Mucosa of stomach (tissue), 1 donor: ENCODE data around the gene PCGF1.
A peak's percentile ranks its signal among the peaks of the same experiment; 100 is the strongest.
"Not testable (repeated sequence)": the region's sequence is repeated elsewhere in the genome, so short reads cannot be mapped to it uniquely, and the experiment has no call there.

ENCODE experiments used
- H3K27me3 ChIP-seq: one replicate; pipeline ENCODE4 v1.7.0; 2013; ENCODE audit warnings: mild to moderate bottlenecking, low read length; ENCODE audit not compliant: control insufficient read depth, insufficient read depth
- H3K36me3 ChIP-seq: one replicate; pipeline ENCODE4 v1.7.0; 2013; ENCODE audit warnings: low read length; ENCODE audit not compliant: control insufficient read depth, insufficient read depth
- H3K4me1 ChIP-seq: one replicate; pipeline ENCODE4 v1.7.0; 2013; ENCODE audit warnings: mild to moderate bottlenecking, low read length; ENCODE audit not compliant: control insufficient read depth, insufficient read depth
- H3K4me3 ChIP-seq: one replicate; pipeline ENCODE4 v1.7.0; 2013; ENCODE audit warnings: low read length
- H3K9ac ChIP-seq: one replicate; pipeline ENCODE4 v1.7.0; 2013; ENCODE audit warnings: mild to moderate bottlenecking, low read length, moderate library complexity
- H3K9me3 ChIP-seq: one replicate; pipeline ENCODE4 v1.7.0; 2013; ENCODE audit warnings: mild to moderate bottlenecking, low read length, moderate library complexity; ENCODE audit not compliant: control insufficient read depth
- donor health status: Pancreatic carcinoma.

Gene PCGF1

DNA sequence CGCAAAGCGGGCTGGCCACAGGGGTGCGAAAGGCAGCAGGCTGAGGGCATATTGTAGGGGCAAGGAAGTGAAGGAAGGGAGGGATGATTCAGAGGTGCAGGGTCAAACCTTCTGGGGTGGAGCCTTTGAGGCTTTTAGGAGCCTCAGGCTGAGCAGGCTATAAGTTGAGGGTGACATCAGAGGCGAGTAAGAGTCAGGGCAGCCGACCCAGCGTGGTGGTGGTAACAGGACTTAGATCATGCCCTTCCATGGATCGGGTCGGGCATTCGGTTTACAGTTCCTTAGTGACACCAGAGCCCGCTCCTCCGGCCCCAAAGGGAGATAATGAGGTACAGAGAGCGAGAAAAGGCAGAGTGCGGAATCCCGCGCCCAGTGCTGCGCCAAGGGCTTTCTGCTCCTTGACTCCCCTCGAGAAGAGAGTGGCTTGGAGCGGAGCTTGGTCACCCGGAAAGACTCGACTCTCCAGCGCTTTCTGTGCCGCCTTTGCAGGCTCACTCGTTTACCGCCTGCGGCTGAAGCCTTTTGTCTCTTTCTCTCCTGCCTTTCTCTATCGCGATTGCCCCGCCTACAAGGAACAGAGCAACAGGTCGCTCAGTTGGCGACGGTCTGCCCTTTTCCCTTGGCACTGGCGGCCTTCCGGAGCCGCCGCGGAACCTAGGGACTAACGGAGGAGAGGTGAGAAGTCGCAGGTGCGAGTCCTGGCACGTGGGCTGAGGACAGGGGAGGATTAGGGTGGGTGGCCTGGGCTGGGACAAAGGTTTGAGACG is 8.8 kb downstream of the PCGF1 start:
- Histone ChIP-seq H3K9ac (peak overlapping the region; percentile 69), H3K36me3 (no peaks in the 10 kb centered on the region), H3K4me3 (peak overlapping the region; percentile 60), H3K4me1 (peaks cover 32% of the 10 kb centered on the region), H3K9me3 (no peaks in the 10 kb centered on the region), H3K27me3 (peaks cover 46% of the 10 kb centered on the region)

DNA sequence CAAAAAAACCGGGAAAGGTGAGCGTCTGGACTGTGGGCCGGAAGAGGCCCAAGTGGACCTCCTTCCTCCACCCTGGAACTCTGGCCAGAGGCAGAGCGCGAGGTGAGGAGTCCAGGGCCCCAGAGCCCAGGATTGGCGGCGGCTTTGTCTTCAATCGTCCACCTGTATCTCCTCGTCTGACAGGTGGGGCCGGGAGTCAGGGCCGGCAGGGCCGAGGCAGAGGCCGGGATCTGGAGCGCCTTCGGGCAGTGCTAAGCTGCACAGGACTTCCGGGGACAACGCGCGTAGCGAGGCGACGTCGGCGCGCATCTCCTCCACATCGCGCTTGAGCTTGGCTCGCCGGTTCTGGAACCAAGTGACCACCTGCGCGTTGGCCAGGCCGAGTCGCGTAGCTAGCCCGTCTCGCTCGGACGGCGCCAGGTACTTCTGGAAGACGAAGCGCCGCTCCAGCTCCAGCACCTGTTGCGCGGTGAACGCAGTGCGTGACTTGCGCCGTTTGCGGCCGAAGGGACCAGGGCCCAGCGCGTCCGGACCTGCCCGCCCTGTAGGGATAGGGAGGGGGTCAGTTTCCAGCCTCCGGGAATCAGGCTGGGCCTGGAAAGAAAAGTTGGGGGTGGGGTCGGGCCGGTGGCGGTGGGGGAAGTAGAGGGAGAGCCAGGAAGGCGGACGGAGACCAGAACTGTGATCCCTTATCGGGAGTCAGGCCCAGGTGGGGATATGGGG is 9.6 kb downstream of the PCGF1 start:
- H3K9ac ChIP-seq, result peak overlapping the region; percentile 69
- H3K4me1 ChIP-seq, result peaks cover 28% of the 10 kb centered on the region

DNA sequence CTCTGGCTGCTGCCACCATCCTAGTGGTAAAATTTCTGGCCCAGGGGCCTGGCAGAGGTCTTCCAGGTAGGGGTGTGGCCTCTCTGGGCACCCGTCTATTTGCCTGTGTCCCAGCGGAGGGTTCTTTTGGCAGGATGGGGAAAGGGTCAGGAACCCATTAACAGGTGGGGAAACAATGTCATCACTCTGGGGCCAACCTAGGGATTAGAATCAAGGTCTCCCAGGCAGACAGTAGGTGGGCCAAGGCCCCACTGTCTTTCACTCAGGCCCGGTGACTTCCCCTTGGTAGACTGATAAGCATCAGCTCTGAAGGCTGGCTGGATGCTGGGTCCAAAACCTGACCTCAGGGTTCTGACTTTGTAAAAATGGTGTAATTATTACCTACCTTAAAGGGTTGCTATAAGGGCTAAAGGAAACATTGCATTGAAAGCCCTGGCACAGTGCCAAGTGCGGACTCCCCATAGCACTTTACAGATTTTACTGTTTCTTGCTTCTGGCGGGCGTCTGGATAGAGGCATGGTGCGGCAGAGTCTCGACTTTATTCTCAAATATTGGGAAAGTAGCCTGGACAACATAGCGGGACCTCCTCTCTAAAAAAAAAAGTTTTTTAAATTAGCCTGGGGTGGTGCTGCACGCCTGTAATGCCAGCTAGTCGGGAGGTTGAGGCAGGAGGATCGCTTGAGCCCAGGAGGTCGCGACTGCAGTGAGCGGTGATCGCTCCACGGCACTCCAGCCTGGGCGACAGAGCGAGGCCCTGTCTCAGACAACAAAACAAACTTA is 10.3 kb downstream of the PCGF1 start:
- no peak overlapping the region for H3K4me3 ChIP-seq
- no peaks in the 10 kb centered on the region for H3K9me3 ChIP-seq
- H3K4me1 ChIP-seq, result peaks cover 26% of the 10 kb centered on the region
- peaks cover 4% of the 10 kb centered on the region for H3K36me3 ChIP-seq
- H3K9ac ChIP-seq, result peak overlapping the region; percentile 69
- H3K27me3 ChIP-seq, result peaks cover 46% of the 10 kb centered on the region

More for the DNA sequence above, 9.6 kb downstream of the PCGF1 start:
- Histone ChIP-seq H3K36me3 (no peaks in the 10 kb centered on the region), H3K27me3 (peaks cover 46% of the 10 kb centered on the region), H3K4me3 (peak overlapping the region; percentile 60), H3K9me3 (no peaks in the 10 kb centered on the region)

- Histone ChIP-seq H3K9me3 (no peaks in the 10 kb centered on the region), H3K36me3 (peaks cover 17% of the 10 kb centered on the region), H3K4me3 (no peak overlapping the region), H3K4me1 (peaks cover 22% of the 10 kb centered on the region), H3K9ac (no peak overlapping the region), H3K27me3 (peaks cover 35% of the 10 kb centered on the region)
These were observed 12.1 kb downstream of the PCGF1 start for GRCh38 chr2:74495440-74495839.

GRCh38 chr2:74493546-74493945 is 13.9 kb downstream of the PCGF1 start:
- Histone ChIP-seq H3K27me3 (peaks cover 16% of the 10 kb centered on the region), H3K4me1 (peaks cover 10% of the 10 kb centered on the region), H3K9ac (no peak overlapping the region), H3K4me3 (no peak overlapping the region), H3K9me3 (no peaks in the 10 kb centered on the region), H3K36me3 (peaks cover 17% of the 10 kb centered on the region)

GRCh38 chr2:74491648-74492544 is 15.6 kb downstream of the PCGF1 start:
- Histone ChIP-seq H3K36me3 (peaks cover 17% of the 10 kb centered on the region), H3K9ac (no peak overlapping the region), H3K9me3 (no peaks in the 10 kb centered on the region), H3K27me3 (peaks cover 3% of the 10 kb centered on the region), H3K4me3 (no peak overlapping the region), H3K4me1 (no peaks in the 10 kb centered on the region)

DNA sequence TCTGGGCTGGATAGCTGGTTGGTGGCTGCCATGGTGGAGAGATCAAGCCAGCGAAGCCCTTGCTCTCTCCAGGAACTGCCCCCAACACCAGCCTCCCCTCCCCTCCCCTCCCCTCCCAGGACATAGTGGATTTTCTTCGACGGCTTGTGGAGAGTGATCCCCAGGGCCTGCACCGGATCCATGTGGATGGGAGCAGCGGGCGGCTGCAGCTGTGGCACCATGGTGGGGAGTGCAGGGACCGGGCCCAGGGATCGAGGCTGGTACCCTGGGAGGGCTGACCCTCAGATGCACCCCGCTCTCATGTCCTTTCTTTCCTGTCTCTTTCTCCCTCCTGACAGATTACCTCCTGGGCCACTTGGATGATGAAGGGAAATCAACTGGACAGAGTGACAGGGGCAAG is 17.6 kb downstream of the PCGF1 start:
- no peak overlapping the region for H3K9ac ChIP-seq
- no peaks in the 10 kb centered on the region for H3K27me3 ChIP-seq
- H3K4me3 ChIP-seq, result no peak overlapping the region
- peaks cover 17% of the 10 kb centered on the region for H3K36me3 ChIP-seq
- no peaks in the 10 kb centered on the region for H3K4me1 ChIP-seq
- H3K9me3 ChIP-seq, result no peaks in the 10 kb centered on the region

GRCh38 chr2:74488643-74489481 is 18.6 kb downstream of the PCGF1 start:
- Histone ChIP-seq H3K9me3 (no peaks in the 10 kb centered on the region), H3K27me3 (no peaks in the 10 kb centered on the region), H3K4me3 (no peak overlapping the region), H3K9ac (no peak overlapping the region), H3K4me1 (no peaks in the 10 kb centered on the region), H3K36me3 (peaks cover 17% of the 10 kb centered on the region)

GRCh38 chr2:74486141-74486540 is 21.4 kb downstream of the PCGF1 start:
- Histone ChIP-seq H3K36me3 (peaks cover 4% of the 10 kb centered on the region), H3K27me3 (no peaks in the 10 kb centered on the region), H3K9me3 (no peaks in the 10 kb centered on the region), H3K4me3 (no peak overlapping the region), H3K9ac (no peak overlapping the region), H3K4me1 (peaks cover 14% of the 10 kb centered on the region)

- not testable (repeated sequence) for H3K27me3 ChIP-seq, H3K36me3 ChIP-seq, H3K9me3 ChIP-seq
- peak overlapping the region; percentile 82 for H3K9ac ChIP-seq
- H3K4me1 ChIP-seq, result peaks cover 20% of the 10 kb centered on the region
- peak overlapping the region; percentile 96 for H3K4me3 ChIP-seq
These were observed 23.8 kb downstream of the PCGF1 start for GRCh38 chr2:74483675-74484164.
